CD4-positive, alpha-beta T cell treated with Interleukin-4 for 1 hour (primary cell): ENCODE measurements around the gene CYP2W1.
"Not testable (repeated sequence)": the region's sequence is repeated elsewhere in the genome, so short reads cannot be mapped to it uniquely, and the experiment has no call there.

Source experiments
- DNase-seq, 2 donors: peaks; one replicate each; pipeline ENCODE4 v3.0.0-alpha.2; 2020 to 2022

Gene CYP2W1, protein sequence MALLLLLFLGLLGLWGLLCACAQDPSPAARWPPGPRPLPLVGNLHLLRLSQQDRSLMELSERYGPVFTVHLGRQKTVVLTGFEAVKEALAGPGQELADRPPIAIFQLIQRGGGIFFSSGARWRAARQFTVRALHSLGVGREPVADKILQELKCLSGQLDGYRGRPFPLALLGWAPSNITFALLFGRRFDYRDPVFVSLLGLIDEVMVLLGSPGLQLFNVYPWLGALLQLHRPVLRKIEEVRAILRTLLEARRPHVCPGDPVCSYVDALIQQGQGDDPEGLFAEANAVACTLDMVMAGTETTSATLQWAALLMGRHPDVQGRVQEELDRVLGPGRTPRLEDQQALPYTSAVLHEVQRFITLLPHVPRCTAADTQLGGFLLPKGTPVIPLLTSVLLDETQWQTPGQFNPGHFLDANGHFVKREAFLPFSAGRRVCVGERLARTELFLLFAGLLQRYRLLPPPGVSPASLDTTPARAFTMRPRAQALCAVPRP

GRCh38 chr7:983004-983615 is at the start of gene CYP2W1:
CYP2W1 (plus strand) TSS chr7:983181; CDS start chr7:983212, 31 bp downstream.
- DNase-seq = no peak

DNA sequence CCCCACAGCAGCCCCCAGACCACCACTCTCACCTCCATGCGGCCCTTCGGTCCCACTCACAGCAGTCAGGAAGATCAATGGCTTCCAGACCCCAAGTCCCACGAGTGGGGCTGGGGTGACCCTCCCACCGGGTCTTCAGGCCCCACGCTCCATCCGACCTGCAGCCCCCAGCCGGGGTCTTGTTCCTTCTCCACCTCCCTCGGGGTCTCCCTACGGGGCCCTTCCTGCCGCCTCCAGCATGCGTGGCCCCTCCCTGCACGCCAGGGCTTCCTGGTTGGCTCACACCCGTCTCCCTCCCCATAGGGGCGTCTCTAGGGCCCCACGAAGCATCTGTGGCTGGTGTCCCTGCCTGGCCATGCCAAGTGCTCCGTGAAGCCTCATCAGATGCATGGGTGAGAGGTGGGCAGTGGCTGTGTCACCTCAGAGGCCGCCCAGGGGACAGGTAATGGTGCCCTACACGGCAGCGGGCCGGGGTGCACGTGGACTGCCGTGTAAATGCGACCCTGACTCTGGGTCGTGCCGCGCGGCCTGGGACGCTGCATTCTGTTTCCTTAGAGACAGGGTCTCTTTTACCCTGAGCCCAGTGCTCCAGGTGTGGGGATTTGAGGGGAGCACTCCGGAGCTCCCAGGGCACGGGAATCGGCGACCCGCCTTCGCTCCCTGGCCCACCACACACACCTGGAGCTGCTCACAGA is 48.4 kb upstream of the CYP2W1 start:
- DNase-seq = no peak

GRCh38 chr7:935164-935873 is 47.7 kb upstream of the CYP2W1 start:
- DNase-seq = no peak

DNA sequence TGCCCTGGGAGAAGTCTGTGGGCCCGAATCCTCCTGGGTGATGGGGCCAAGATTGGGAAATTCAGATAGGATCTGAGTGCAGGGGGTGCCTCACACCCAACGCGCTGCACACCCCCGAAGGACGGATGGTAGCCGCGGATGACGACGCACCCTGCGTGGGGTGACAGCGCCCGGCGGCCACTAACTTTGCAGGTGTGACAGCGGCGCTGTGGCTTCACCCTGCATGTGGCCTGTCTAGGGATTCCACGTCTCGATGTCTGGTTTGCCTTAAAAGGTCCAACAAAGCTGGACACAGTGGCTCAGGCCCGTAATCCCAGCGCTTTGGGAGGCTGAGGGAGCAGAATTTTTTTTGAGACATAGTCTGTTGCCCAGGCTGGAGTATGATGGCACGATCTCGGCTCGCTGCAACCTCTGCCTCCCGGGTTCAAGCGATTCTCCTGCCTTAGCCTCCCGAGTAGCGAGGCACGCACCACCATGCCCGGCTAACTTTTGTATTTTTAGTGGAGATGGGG is 47.1 kb upstream of the CYP2W1 start:
- no peak for DNase-seq

GRCh38 chr7:936386-937054 is 46.5 kb upstream of the CYP2W1 start:
- no peak for DNase-seq

DNA sequence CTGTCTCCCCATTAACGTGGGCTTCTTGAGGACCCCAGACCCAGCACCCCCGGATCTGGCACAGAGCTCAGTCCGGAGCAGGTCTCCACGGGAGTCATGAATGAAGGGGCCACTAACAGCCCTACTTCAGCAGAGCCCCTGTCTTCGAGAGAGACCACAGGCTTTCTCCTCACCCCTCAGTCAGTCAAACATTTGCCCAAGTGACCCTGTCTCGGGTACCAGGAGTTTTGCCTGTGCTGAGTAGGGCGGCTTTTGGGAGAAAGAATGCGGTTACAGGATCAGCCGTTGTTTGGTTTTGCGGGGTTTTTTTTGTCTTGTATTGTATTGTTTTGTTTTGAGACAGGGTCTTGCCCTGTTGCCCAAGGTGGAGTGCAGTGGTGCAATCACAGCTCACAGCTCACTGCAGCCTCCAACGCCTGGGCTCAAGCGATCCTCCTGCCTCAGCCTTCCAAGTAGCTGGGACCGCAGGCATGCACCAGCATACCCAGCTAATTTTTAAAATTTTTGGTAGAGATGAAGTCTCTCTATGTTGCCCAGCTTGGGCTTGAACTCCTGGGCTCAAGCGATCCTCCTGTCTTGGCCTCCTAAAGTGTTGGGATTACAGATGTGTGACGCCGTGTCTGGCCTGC is 45.0 kb upstream of the CYP2W1 start:
- no peak for DNase-seq

DNA sequence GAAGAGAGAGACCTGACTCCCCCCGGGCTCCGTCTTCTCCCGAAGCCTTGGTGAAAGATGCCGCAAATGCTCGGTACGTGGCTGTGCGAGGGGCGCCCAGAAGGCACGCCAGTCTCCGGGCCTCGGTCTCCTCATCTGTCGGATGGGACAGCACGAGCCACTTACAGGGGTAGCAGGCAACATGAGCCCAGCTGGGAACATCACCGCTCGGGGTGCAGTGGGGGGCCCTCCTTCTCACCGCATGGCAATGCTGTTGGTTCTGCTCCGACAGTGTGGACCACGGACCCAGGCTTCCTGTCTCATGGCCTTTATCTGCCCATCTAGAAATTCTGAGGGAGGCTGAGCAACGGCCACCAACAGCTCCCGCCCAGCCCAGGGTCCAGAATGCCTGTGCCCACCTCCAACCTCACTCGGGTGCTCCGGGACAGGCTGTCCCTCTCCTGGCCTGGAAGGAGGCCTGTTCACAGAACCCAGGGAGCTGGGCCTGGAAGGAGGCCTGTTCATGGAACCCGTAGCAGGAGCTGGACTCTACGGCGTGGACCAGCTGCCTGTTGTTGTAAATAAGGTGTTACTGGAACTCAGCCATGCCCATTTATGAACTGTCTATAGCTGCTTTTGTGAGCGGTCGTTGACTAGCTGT is 44.3 kb upstream of the CYP2W1 start:
- no peak for DNase-seq

DNA sequence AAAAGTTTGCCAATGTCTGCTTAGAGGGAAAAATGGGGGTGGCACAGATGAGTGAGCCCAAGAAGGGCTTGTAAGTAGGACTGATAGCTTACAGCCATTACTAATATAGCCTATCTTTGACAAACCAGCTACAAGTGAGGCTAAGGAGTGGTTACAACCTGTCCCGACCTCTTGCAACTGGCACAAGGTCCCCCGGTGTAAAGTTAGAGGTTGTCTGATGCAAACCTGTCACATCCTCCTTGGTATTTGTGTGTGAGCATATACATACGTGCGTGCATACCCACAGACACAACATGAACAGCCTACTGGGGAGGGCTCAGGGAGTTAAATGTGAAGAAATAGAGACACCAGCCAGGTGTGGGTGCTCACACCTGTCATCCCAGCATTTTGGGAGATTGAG is 43.1 kb upstream of the CYP2W1 start:
- DNase-seq = no peak

DNA sequence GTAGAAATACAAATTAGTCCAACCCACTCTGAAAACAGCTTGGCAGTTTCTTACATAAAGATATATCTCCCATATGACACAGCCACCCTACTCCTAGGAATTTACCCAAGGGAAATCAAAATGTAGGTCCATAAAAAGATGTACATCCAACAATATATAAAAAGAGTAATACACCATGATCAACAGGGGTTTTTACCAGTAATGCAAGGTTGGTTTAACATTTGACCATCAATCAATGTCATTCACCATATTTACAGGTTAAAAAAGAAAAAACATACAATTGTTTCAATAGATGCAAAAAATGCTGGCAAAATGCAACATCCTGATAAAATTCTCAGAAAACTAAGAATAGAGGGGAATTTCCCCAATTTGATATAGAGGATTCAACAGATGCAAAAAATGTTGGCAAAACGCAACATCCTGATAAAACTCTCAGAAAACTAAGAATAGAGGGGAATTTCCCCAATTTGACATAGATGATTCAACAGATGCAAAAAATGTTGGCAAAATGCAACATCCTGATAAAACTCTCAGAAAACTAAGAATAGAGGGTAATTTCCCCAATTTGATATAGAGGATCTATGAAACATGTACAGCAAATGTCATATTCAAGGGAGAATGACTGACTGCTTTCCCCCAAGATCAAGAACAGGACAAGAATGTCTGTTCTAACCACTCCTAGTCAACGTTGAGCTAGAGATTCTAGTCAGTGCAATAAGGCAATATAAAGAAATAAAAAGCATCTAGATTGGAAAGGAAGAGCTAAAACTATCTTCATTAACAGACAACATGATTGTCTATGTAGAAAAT is 42.2 kb upstream of the CYP2W1 start:
- no peak for DNase-seq

- DNase-seq = not testable (repeated sequence)
Measured at GRCh38 chr7:943793-944192, 39.2 kb upstream of the CYP2W1 start.

- no peak for DNase-seq
Measured at GRCh38 chr7:944744-945143, 38.2 kb upstream of the CYP2W1 start.

DNA sequence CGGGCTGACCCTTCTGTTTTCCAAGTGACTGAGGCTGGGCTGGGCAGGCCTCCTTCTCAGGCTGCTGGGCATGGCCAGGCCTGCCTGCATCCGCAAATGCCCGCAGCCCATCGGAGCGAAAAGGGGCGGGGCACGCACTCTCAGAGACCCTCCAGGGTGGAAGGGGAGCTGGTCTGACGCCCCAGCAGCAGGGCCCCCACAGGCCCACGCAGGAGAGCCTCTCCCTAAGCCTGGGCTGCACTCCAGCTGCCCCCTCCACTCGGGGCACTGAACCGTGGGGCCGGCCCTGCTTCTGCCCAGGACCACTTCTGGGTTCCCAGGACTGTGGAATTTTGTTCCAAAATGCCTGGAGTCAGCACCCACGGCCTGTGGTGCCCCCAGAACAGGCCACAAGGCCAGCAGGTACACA is 37.8 kb upstream of the CYP2W1 start:
- DNase-seq = no peak

- no peak for DNase-seq
Measured at GRCh38 chr7:945556-946255, 37.3 kb upstream of the CYP2W1 start.

DNA sequence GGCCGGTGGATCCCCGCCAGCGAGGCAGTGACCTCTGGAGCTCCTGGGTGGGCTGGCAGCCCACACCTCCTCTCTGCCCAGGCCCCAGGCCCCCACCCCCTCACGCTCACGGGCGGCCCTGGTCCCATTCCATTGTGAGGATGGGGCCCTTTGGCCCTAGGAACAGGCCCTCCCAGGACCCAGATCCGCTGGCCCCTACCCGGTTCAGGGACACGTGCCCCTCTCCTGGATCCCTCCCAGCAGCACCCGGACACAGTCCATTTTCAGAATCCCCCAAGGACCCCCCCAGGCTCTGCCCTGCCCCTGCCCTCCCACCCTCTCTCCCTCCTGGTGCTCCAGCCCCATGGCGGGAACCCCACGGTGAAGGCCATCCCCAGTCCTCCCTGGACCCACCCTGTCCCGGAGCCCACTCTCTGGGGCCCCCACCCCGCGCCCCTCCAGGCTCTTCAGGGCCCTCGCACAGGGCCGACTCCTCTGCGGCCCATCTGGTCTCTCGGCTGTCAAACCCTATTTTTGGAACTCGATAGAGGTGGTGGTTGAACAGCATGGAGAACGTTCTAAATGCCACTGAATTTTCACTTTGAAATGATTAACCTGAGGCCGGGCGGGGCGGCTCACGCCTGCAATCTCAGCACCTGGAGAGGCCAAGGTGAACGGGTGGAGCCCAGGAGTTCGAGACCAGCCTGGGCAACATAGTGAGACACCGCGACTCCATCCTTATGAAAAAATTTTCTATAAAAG is 36.6 kb upstream of the CYP2W1 start:
- no peak for DNase-seq

- no peak for DNase-seq
Measured at GRCh38 chr7:947391-948210, 35.4 kb upstream of the CYP2W1 start.

DNA sequence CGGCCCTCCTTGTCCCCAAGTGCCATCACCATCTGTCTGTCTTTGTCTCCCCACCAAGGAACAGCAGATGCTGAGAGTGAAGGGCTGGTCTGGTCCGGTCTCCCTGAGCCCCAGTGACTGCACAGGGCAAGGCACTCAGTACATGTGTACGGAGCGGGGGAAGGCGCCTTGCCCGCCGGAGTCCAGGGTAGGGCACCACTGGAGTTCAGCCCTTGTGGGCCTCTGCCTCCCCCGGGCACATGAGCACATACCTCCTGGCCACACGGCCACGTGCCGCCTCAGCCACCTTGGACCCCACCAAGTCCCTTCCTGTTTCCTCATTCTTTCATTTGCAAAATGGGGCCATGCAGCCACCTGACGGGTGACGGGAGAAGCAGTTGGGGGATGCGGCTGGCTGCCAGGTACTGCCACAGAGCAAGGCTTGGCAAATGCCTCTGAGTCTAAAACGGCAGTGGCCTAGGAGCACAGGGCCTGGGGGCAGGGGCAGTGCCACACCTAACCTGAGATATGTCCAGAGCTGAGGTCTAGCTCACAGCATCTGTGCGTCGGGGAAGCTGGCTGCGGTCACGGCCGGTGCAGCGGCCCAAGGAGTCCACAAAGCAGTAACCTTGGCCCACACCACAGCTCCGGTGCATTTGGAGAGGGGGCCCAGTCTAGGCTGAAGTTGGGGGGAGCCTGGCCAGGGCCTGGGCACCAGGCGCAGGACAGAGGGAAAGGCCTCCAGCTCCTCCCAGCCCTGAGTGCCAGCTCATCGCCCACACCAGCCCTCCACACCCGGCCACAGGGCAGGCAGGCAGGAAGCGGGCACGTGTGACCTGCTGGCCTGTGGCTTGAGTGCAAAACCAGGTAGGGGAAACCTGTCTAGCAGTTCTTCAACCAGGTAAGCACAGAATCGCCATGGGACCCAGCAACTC is 33.7 kb upstream of the CYP2W1 start:
- DNase-seq = no peak
